Measurements from ENCODE around the gene CDR2. TPM values are rescaled to one million over a fixed set of nuclear protein-coding genes. Genes with fewer than 3 reads are reported as not detected.
A peak's percentile ranks its signal among the peaks of the same experiment; 100 is the strongest.

The CDR2 gene
- total and polyA plus RNA-seq, 2 of the 13 experiments (the other 11 are each of a cell fraction or from before 2014, with no cell fraction given): 59.0 to 78.9 TPM

GRCh38 chr16:22368200-22368826, 6.1 kb downstream of the CDR2 start (continued):
- 0 out of 2 replicates have a peak, but pooled peaks have one; percentile 3 for TF ChIP-seq SIN3A (IDR thresholded peaks at IDR 0.05; ENCODE audit: borderline replicate concordance, low read depth, low read length)

GRCh38 chr16:22366889-22367288, 7.5 kb downstream of the CDR2 start:
- intact Hi-C loops (cut with micrococcal nuclease; ENCODE audit: unreplicated experiment): no loop called here
- ChIA-PET POLR2A (interaction anchor here (3.8 kb wide), 1 partner anchor 13 kb away, joined by 15 read pairs; no protein-coding TSS in a partner anchor), CTCF (ENCODE audit: low intra/inter-chr PET ratio, low total read pairs) (no interaction called here)
- H3K9me3 ChIP-seq (ENCODE audit: low read length): no peaks in the 10 kb centered on the region
- H3K79me2 ChIP-seq (ENCODE audit: insufficient read depth, low read length): peaks cover 94% of the 10 kb centered on the region
- no TSS peak for BruUV-seq (replicated peaks)
- in situ Hi-C loops (cut with HindIII; ENCODE audit: extremely low pct_ligation_motif_present, low pct_unique_long_range_greater_than_20kb): no loop called here
- 98% methylated on average over 3 of the region's 3 CpGs for WGBS (ENCODE audit: low lambda C conversion rate)
- DNase-seq (ENCODE audit: low spot score) (no peak), ATAC-seq (no peak), FAIRE-seq (no peak)
- H4K20me1 ChIP-seq (ENCODE audit: insufficient read depth, low read length): peaks cover 44% of the 10 kb centered on the region
- H3K4me1 ChIP-seq (ENCODE audit: insufficient read depth, low read length): peaks cover 61% of the 10 kb centered on the region
- 0 out of 2 replicates have a peak overlapping the region, but pooled peaks have one; percentile 1 for H3K4me2 ChIP-seq (ENCODE audit: low read depth, low read length)
- peaks cover 22 to 59% of the 10 kb centered on the region in 2 experiments for H3K36me3 ChIP-seq (replicated peaks in 1 of 2; ENCODE audit: control insufficient read depth in 1 of 2, insufficient read depth in 2 of 2, low read length in 2 of 2)
- TF ChIP-seq ZFP37 (CRISPR knock-in tag; IDR thresholded peaks at IDR 0.05; ENCODE audit: borderline replicate concordance): 0 out of 2 replicates have a peak, but pooled peaks have one; percentile 14
- no peak for TF ChIP-seq SKI (IDR thresholded peaks at IDR 0.05; ENCODE audit: partially characterized antibody)
- H3K4me3 ChIP-seq (replicated peaks in 1 of 3; ENCODE audit: insufficient read depth in 1 of 3, low read depth in 2 of 3, low read length in 3 of 3): no peak overlapping the region
- H3K9ac ChIP-seq (ENCODE audit: insufficient read depth, low read depth, low read length): no peak overlapping the region
- H3K27ac ChIP-seq (ENCODE audit: extremely low read length, insufficient read depth, low read length): no peak overlapping the region
- no peaks in the 10 kb centered on the region for H3K27me3 ChIP-seq (ENCODE audit: control insufficient read depth in 1 of 2, insufficient read depth in 2 of 2, low read length in 2 of 2)
- H2AFZ ChIP-seq (ENCODE audit: low read length): no peak overlapping the region

- H3K79me2 ChIP-seq (ENCODE audit: insufficient read depth, low read length): peaks cover 91% of the 10 kb centered on the region
- H3K4me2 ChIP-seq (ENCODE audit: low read depth, low read length): no peak overlapping the region
- intact Hi-C loops (cut with micrococcal nuclease; ENCODE audit: unreplicated experiment) (no loop called here), in situ Hi-C loops (cut with HindIII; ENCODE audit: extremely low pct_ligation_motif_present, low pct_unique_long_range_greater_than_20kb) (no loop called here)
- TF ChIP-seq POLR2A (IDR thresholded peaks at IDR 0.05; ENCODE audit: insufficient read depth in 1 of 2, low read depth in 2 of 2, low read length in 2 of 2) (0 out of 4 replicates have a peak, but pooled peaks of 1 of the 2 experiments have one; percentile 22), HOXA9 (CRISPR knock-in tag; IDR thresholded peaks at IDR 0.05; ENCODE audit: borderline replicate concordance) (0 out of 2 replicates have a peak, but pooled peaks have one; percentile 23), NONO (IDR thresholded peaks at IDR 0.05) (no peak), NONO (CRISPR knock-in tag; conservative IDR thresholded peaks at IDR 0.05) (0 out of 2 replicates have a peak, but pooled peaks have one; percentile 39), ZBTB2 (CRISPR knock-in tag; IDR thresholded peaks at IDR 0.05; ENCODE audit: low read depth) (no peak), KAT7 (CRISPR knock-in tag; IDR thresholded peaks at IDR 0.05; ENCODE audit: borderline replicate concordance) (no peak), MATR3 (CRISPR knock-in tag; IDR thresholded peaks at IDR 0.05) (no peak), REL (CRISPR knock-in tag; conservative IDR thresholded peaks at IDR 0.05) (0 out of 2 replicates have a peak, but pooled peaks have one; percentile 40), ZNF678 (CRISPR knock-in tag; IDR thresholded peaks at IDR 0.05) (no peak)
- H2AFZ ChIP-seq (ENCODE audit: low read length): no peak overlapping the region
- no peaks in the 10 kb centered on the region for H3K27me3 ChIP-seq (ENCODE audit: control insufficient read depth in 1 of 2, insufficient read depth in 2 of 2, low read length in 2 of 2)
- ATAC-seq: no peak
- no peak overlapping the region for H3K9ac ChIP-seq (ENCODE audit: insufficient read depth, low read depth, low read length)
- H3K4me3 ChIP-seq (replicated peaks in 1 of 3; ENCODE audit: insufficient read depth in 1 of 3, low read depth in 2 of 3, low read length in 3 of 3): no peak overlapping the region
- H3K4me1 ChIP-seq (ENCODE audit: insufficient read depth, low read length): peaks cover 56% of the 10 kb centered on the region
- 98% methylated on average over 2 of the region's 2 CpGs for WGBS (ENCODE audit: low lambda C conversion rate)
- peaks cover 22 to 62% of the 10 kb centered on the region in 2 experiments for H3K36me3 ChIP-seq (replicated peaks in 1 of 2; ENCODE audit: control insufficient read depth in 1 of 2, insufficient read depth in 2 of 2, low read length in 2 of 2)
- FAIRE-seq: no peak
- no peak for DNase-seq (ENCODE audit: low spot score)
- no peak overlapping the region for H3K27ac ChIP-seq (ENCODE audit: extremely low read length, insufficient read depth, low read length)
- CTCF ChIA-PET (ENCODE audit: low intra/inter-chr PET ratio, low total read pairs): no interaction called here
- no peaks in the 10 kb centered on the region for H3K9me3 ChIP-seq (ENCODE audit: low read length)
- H4K20me1 ChIP-seq (ENCODE audit: insufficient read depth, low read length): peaks cover 43% of the 10 kb centered on the region
- POLR2A ChIA-PET: interaction anchor here (3.8 kb wide), 1 partner anchor 13 kb away, joined by 15 read pairs; no protein-coding TSS in a partner anchor
- no TSS peak for BruUV-seq (replicated peaks)
These were observed 8.0 kb downstream of the CDR2 start for GRCh38 chr16:22366371-22366770.

All from HepG2 (cell line).